ELF-1 (cell line): ENCODE data around the gene PHACTR3.

Experiments
- DNase-seq: peaks from one replicate; pipeline ENCODE4 v3.0.0-alpha.2; 2016; ENCODE audit warnings: low read depth, low spot score

PHACTR3 gene

GRCh38 chr20:59777331-59777725 lies 173.0 kb downstream of the PHACTR3 start:
- DNase-seq, result no peak

DNA sequence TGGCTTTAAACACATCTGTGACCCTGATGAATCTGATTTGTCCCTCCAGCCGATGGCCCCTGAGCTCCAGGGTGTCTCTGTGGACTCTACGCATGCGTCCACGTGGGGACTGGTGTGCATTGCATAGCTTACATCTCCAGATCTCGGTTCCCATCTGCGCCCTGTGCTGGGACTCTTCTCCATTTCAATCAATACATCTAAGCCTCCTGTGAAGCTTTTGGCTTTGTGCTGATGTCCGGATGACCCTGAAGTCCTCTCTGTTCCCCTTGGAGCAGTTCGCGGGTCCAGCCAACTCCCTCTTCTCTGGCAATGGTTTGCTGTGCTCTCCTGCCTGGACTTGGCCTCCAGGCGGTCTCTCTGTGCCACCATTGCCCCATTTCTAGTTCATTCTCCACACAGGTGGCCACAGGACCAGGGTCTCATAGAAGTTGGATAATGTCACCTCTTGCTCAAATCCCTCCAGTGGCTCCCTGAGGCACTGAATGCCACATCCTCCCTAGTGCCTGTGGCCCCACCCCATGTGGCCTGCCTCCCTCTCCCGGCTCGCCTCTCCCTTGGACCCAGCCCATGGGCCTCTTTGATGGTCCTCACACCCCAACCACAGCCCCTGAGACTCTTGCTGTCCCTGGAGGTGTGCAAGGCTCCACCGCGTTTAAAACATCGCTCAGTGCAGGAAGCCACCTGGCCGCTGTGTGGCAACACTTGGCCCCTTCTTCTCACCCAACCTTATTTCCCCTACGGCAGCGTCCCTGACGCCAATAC lies 173.7 kb downstream of the PHACTR3 start:
- no peak for DNase-seq

DNA sequence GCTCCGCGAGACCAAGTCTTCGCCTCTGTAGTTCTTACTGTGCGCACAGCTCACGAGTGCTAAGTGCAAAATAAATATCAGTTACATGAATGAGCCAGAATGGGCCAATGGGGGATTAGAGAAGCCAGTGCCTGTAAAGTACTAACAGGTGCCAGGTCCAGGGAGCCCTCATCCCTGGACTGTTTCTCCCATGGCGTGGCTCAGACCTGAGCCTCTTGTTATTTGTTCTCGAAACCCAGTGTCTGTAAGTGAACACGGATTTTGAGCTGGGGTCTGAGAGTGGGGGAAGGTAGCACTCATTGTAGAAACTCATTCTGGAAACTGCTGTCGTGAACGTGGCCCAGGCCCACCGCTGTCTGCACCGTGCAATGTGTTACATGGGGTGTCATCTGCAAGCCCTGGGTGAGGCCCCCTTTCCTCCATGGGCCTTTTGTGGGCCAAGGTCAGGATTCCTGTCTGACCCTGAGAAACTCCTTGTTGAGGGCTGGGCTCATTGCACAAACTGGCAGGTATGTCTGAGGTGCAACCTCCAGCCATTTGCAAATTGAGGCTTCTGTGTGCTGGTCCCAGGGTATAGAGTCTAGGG lies 174.4 kb downstream of the PHACTR3 start:
- DNase-seq, result no peak

DNA sequence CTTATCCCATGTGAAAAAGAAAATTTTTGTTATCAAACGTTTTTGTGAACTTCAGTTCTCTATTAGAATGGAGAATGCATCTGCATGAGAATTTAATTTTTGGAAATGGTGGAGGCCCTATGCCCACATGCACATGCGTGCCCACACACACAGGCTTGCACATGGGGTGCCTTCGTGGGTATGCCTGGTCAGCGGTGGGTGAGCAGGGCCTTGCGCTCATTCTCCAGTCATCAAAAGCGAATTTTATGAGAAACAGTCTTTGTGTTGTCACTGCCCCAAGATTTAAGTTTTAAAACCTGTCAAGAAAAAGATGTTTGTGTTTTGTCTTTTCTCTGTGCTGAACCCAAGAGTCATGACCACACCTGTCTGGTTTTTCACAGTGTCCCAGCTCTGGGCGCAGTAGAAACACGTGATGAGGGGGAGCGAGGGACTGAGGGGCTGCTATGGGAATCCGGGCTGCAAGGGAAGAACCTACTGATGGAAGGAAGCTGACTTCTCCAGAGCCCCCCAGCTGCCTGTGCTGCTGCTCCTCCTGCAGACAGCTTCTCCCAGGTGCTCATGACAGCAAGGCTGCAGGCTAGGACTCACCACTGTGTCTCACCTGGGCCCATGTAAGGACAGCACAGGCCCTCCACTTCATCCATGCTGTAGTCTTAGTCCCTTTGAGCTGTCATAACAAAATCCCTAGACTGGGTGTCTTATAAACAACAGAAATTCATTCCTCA lies 175.5 kb downstream of the PHACTR3 start:
- DNase-seq, result no peak

DNA sequence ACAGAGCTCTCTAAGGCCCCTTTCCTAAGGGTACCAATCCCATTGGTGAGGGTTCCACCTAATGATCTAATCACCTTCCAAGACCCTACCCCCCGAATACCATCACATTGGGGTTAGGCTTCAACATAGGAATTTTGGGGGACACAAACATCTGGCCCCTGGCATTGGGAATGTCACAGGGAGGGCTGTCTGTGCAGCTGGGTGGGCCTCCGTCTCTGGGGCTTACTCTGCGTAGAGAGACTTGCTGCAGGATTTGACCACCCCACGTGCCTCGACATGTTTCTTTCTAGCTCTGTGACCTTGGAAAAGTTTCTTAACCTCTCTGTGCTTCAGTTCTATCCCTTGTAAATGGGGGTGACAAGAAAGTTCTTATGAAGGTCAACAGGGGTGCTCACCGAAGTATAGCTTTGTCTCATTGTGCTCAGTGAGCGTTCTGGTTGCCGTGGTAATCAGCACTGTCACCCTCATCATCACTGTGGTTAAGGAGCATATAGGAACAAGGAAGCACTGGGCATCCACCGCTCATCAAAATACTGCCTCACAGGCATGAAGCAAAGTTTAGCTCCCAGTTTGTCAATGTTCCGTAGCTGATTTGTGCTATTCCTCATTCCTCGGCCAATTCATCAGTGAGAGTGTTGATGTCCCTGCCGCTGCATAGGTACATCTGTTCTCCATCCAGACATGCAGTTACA lies 176.3 kb downstream of the PHACTR3 start:
- no peak for DNase-seq

DNA sequence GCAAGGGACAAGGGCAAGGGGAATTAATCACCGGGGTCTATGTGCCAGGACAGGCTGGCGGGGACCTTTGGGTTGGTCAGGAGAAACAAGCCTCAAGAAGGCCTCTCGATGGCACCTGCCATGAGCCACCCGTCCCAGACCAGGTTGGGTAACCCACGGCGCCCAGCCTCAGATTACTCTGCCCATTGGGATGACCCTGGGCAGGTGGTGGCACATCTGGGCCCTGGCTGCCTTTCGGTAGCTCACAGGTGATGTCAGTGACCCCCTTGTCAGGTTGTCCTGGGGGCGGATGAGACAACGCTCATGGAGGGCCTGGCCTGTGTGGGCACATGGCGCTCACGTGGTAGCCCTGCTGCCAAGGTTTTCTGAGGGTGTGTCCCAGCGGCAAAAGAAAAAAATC lies 176.9 kb downstream of the PHACTR3 start:
- no peak for DNase-seq

GRCh38 chr20:59782986-59783640 lies 178.8 kb downstream of the PHACTR3 start:
- DNase-seq, result peak; percentile 90

DNA sequence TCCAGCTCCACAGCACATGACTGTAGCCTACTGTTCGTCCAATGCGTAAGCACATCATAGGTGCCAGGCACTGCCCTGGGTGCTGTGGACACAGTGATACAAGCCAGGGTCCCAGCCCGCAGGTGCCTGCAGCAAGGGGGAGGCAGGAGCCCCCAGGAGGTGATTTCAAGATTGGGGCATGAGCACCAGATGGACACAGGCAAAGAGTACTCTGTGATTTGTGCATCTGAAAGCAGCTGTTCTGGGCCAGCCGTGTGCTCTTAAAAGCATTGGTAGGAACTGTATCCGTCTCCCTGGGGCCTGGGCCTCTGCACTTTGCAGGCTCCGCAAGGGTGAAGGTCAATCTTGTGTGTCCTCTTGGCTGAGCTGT lies 179.3 kb downstream of the PHACTR3 start:
- no peak for DNase-seq

DNA sequence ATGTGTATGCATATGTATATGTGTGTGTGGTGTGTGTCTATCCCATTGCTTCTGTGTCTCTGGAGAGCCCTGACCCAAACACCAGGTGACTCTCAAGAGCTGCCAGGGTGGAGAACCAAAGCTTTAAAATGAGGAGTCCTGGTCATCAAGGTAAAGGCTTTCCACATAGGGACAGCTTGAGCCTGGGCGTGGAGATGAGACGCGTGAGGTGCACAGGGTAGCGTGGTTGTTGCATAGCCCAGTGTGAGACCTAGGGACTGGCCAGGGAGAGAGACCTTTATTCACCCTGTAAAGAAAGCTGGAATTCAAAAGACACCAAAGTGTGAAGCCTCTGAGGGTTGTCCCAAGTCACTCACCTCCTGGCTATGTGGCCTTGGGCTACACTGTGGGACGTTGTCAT lies 180.0 kb downstream of the PHACTR3 start:
- no peak for DNase-seq

GRCh38 chr20:59784791-59785668 lies 180.7 kb downstream of the PHACTR3 start:
- no peak for DNase-seq

GRCh38 chr20:59785669-59785959 lies 181.3 kb downstream of the PHACTR3 start:
- DNase-seq, result no peak

- DNase-seq, result no peak
Measured at GRCh38 chr20:59785986-59786795, 181.9 kb downstream of the PHACTR3 start.

DNA sequence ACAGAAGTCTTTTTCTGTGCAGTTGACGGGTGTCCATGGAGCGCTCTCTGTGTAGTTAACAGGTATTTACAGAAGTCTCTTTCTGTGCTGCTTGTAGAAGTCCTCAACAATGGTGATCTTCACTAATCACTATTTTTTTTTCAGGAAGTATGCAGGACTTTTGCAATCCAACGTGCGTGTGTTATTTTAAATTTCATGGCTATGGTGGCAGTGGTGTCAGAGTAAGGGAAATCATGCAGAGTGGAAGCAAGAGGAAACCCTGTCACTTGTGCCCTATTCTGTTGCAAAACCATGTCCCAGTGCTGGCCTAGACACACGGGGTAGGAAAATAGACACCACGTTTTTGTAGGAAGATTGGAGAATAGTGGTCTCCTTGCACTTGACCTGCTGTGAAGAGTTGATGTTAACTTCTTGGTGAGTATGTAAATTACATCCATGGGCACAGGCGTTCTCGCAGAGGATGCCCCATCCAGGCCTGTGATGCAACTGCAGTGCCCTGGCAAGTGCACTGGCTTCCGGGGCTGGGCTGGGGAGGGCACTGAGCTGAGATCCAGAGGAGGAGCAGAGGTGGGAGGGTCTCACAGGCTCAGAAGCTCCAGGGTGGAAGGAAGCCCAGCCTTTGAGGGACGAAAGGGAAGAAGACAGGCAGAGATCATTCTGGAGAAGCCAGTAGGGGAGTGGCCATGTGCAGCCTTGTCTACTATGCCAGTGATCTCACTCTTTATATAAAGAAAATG lies 182.6 kb downstream of the PHACTR3 start:
- DNase-seq, result no peak

DNA sequence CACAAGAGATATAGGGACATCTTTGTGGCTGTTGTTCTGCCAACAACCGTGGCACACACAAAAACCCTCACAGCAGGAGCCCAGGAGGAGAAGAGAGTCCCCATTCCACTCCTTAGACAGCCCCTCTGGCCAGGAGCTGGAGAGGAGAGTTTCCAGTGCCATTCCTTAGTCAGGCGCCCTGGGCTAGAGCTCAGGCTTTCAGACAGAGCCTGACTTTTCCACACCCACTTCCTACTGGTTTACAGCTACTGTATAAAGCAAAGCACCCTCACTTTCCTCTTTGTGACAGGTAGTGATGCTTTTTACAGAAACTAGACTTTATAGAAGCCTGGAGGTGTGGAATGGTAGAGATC lies 183.2 kb downstream of the PHACTR3 start:
- DNase-seq, result no peak

DNA sequence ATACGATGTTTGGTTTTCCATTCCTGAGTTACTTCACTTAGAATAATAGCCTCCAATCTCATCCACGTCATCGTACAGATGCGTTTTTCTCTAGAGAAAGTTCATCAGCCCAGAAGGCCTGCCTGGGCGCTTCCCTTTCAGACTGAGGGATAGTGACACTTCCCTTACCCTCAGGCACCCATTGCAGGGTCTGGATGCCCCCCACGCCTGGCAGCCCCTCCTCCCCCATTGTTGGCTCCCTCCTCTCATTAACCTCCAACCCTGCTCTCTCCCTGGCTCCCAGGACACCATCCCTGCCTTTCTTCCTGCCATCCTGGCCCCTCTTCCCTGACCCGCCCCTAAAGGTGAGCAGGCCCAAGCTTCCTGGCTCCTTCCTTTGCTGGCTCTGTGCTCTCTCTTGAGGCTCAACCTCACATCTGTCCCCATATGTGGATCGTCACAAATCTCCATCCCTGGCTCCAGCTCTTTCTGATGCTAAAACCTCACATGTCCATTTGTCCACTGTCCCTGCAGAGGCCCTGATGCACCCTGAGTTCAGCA lies 183.9 kb downstream of the PHACTR3 start:
- no peak for DNase-seq

- DNase-seq, result no peak
Measured at GRCh38 chr20:59788811-59789397, 184.6 kb downstream of the PHACTR3 start.

GRCh38 chr20:59789686-59790085 lies 185.3 kb downstream of the PHACTR3 start:
- no peak for DNase-seq

GRCh38 chr20:59790346-59790745 lies 186.0 kb downstream of the PHACTR3 start:
- DNase-seq, result no peak

DNA sequence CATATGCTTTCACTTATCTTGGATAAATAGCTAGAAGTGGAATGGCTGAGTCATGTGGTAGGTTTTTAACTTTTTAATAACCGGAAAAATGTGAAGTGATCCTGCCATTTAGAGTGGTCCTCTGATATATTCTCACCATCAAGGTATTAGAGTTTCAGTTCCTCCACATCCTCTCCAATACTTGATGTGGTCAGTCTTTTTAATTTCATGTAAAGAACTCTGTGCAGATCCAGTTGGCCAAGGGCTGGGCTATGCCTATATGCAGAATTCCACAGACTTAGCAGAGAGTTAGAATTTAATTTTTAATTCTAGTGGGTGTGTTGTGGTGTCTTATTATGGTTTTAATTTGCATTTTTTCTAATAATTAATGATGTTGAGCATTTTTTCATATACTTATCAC lies 188.0 kb downstream of the PHACTR3 start:
- DNase-seq, result no peak
